ENCODE measurements around the gene SPESP1. TPM values are rescaled to one million over a fixed set of nuclear protein-coding genes. Genes with fewer than 3 reads are reported as not detected.

SPESP1 gene
- 4.3 and 5.6 TPM in 2 replicates for total RNA-seq

GRCh38 chr15:68930268-68931022 is at the start of gene SPESP1:
Gene SPESP1 (plus strand): TSS chr15:68930525. CDS start chr15:68930654, 129 bp downstream.

Other genes with a start within 250 kb of the SPESP1 start
- 48.0 and 49.2 TPM in 2 replicates for gene ANP32A, start 109.6 kb upstream of the SPESP1 start, total RNA-seq
- gene NOX5, start 84.2 kb downstream of the SPESP1 start, total RNA-seq, result not detected in 2 replicates
- 47.6 and 50.9 TPM in 2 replicates for gene GLCE, start 230.1 kb downstream of the SPESP1 start, total RNA-seq

Data from mammary microvascular endothelial cell (primary cell).